ENCODE data around the gene JUN.
"Not testable (repeated sequence)": the region's sequence is repeated elsewhere in the genome, so short reads cannot be mapped to it uniquely, and the experiment has no call there.

The JUN gene

DNA sequence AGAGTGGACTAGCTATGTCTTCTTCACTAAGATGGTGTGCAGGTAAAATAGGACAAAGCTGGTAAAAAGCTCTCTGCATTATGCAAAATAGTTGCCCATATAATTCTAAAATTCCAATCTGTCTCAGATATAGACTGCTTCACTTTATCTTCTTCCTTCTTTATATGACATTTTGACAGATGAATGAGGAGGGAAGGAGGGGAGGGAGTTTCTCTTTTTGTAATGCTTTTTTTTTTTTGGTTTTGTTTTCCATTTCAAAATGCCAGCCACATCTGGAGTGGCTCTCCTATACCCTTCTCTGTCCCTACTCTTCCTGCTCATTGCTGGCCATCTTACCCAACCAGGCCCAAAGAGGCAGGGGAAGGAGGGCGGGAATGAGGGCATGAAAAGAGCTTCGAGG, 24.2 kb upstream of the JUN start:
- DNase-seq (ENCODE audit: low read depth): no peak

DNA sequence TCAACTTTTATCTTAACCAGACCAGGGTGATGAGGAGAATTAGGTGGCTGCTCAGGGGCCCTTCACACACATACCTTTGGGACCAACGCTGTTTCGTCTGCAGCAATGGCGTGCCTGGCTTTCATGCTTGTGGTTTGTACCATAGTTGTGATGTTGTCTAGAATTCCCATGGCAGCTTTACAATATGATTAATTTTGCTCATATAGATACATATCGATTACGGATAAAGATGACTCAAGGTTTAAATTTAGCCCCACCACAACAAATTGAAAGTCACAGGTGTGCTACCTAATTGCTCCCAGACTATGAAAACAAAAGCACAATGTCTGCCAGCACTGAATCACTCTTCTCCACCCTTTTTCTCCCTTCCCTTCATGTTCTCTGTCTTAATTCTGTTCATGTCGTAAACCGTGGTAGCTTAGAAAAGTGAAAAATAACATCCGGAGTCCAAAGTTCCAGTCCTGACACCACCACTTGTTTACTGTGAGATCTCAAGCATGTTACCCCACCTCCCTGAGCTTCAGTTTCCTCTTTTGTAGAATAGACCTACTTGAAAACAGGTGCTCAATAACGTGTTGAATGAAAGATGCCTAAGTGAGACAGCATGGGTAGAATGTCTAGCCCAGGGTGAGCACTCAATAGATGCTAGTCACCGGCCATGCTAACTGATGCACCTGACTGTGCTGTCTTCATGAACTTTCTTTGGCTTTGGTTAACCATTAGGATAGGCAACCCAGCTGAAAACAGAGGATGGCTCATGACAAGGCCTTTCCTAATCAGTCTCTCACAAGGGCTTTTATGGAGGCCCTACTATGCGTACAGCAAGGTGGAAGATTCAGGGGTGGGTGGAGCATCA, 22.1 kb upstream of the JUN start:
- no peak for DNase-seq (ENCODE audit: low read depth)

DNA sequence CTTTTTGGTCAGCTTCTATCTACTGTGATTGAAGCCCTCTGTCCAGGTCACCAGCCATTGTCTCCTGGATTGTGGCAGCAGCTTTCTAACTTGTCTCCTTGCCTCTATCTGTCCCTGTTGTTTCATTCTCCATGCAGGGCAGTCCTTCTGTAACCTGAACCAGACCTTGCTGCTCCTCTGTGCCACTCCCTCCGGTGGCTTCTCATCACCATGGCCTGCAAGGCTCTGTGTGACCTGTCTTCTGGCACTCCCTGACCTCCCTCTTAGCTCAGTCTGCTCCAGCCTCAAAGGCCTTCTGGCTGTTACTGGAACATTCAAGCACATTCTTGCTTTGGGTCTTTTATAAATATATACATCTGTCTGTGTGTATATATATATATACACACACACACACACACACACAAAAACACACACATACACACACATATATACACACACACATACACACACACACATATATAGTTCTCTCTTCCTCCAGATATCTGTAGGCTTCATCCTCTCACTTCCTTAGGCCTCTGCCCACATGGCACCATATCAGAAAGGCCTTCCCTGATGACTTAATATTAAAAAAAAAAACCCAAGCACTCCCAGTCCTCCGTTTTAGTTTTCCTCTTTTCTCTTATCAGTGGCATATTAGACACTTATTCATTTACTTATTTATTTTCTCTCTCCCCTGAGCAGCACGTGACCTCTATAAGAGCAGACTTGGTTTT, 21.2 kb upstream of the JUN start:
- DNase-seq (ENCODE audit: low read depth): no peak

DNA sequence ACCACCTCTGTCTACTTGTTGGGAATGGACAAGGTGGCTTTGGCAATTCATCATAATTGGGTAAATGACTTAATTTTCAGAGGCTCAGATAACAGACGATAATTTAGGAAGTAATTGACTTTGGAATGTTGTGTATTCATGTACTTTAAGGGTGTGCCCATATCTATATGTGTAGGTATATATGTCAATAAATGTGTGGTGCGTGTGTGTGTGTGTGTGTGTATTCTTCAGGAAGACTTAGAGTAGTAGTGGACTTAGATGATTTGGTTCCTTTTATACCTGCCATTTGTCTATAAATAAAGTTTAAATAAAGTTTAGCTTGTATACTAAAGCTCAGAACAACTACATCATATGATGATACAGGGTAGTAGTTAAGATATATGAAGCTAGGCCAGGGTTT, 20.0 kb upstream of the JUN start:
- no peak for DNase-seq (ENCODE audit: low read depth)

DNA sequence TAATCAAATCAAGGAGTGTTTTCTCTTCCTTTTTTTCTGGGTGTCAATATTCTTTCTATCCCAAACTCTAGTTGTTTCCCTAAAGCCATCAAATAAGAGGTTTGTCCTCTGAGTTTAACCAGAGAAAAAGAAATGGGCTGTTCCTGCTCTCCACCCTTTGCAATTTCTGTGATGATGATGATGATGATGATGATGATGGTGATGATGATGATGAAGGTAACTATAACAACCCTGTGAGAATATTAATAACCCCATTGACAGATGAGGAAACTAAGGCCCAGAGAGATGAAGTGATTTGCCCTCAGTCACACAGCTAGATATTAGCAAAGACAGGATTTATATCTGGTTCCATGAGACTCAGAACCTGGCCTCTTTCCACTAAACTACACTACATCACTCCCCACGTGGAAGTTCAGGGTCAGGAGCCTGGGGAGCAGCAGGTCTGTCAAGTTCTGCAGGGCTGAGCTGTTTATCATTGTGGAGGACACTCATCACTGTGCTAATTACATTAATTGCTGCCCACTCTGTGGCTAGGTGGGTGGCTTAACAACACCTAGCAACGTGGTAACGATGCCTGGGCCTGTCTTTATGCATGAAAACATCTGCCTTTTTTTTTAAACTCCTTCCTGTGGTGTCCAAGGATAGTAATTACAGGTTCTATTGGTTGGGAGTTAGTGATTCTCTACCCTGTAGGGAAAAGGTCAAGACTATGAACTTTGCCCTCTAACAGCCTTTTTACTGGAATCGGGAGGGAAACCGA, 19.0 kb upstream of the JUN start:
- no peak for DNase-seq (ENCODE audit: low read depth)

DNA sequence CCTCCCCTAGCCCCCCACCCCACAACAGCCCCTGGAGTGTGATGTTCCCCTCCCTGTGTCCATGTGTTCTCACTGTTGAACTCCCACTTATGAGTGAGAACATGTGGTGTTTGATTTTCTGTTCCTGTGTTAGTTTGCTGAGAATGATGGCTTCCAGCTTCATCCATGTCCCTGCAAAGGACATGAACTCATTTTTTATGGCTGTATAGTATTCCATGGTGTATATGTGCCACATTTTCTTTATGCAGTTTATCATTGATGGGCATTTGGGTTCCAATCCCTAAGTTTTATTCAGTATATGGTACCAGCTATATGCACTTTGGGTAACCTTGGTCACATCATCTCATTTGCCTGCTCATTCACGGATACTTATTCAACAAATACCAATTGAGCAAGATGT, 17.4 kb upstream of the JUN start:
- not testable (repeated sequence) for DNase-seq (ENCODE audit: low read depth)

DNA sequence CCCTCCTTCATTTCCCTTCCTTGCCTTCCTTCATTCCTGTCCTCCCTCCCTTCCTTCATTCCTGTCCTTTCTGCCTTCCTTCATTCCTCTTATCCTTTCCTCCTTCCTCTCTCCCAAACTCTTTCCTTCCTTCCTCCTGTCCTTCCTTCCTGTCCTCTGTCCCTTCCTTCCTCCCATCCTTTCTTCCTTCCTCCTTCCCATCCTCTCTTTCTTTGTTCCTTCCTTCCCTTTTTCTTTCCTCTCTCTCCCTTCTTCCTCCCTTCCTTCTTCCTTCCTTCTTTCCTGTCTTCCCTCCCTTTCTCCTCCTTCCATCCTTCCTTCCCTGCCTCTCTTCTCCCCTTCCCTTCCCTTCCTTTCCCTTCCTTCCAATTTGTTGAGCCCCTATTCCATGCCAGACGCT, 15.8 kb upstream of the JUN start:
- DNase-seq (ENCODE audit: low read depth): no peak

DNA sequence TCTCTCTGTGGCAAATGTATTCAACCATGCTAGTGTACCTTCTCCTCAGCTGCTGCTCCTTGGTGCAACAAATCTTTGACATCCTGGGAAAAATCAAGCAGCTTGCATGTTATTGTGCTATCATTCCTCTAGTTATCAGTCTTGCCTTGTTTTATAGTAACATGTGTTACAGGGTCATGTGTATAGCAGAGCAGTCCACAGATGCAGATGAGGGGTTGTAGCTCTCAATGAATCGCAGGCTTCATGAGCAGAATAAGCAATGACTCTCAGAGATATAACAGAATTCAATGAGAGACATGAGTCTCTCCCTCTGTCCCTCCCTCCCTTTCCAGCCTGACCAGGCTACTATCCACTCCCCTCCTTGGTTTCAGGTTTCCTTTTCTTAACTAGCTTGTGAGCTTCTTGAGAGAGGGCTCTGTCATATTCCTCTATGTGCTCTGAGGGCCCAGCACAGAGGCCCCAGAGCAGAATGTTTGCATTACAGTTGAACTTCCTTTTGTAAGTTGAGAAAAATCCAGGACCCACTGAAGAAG, 15.1 kb upstream of the JUN start:
- DNase-seq (ENCODE audit: low read depth): no peak

DNA sequence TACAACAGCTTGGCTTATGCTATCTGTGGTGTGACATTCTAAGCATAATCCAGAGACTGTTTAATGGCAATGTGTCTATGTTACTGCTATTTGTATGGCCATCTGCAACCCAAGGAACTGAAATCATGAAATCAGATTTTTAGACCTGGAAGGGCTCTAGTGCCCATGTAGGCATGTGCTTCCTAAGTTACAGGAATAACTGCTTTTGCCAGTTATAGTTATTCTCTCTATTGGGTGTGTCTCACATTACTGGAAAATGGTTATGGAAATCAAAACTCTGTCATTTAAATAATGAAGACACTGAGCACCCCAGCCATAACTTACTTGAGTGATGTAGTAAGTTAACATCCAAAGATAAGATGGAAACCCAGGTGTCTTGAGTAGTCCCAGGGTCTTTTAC, 12.6 kb upstream of the JUN start:
- DNase-seq (ENCODE audit: low read depth): no peak

DNA sequence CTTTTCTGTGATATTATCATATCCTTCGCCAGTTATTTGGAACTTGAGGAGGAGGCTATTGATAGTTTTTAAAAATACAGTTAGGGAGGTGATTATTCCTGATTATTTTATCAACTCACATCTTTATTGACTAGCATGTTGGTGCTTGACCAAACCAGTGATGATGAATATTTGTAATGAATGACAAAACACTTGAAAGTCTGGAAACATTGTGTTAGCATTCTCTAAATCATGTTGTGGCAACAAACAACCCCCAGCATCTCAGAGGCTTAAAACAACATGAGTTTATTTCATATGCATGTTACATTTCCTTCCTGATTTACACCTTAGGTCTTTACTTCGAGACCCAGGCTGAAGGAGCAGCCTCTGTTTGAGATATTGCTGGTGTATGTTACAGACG, 10.7 kb upstream of the JUN start:
- DNase-seq (ENCODE audit: low read depth): no peak

DNA sequence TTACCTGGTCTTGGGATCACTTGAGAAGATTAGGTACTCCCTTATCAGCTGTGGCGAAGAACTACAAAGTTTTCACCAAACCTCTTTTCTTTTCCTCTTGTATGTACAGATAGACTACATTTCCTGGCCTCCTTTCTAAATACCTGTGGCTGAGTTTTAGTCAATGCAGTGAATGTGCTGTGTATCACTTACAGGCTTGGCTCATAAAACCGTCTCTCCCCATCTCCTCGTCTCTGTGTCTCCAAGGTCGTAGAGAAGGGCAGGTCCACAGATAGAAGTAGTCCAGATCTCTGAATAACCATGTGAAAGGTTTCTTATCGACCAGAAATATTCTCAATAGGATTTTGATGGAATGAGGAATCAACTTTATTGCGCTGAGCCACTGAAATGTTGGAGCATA, 9.0 kb upstream of the JUN start:
- no peak for DNase-seq (ENCODE audit: low read depth)

DNA sequence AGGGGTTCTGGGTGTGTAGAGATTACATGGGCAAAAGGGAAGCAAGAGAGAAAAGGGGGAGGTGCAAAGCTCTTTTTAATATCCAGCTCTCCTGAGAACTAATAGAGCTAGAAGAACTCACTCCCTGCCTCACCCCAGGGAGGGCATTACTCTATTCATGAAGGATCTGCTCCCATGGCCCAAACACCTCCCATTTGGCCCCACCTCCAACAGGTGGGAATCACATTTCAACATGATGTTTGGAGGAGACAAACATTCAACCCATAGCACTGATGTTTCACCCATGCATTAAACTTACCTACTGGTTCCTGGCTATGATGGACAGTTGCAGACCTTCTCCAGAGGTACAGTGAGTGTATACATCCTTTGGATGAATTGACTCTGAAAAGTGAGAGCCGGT, 7.3 kb upstream of the JUN start:
- no peak for DNase-seq (ENCODE audit: low read depth)

DNA sequence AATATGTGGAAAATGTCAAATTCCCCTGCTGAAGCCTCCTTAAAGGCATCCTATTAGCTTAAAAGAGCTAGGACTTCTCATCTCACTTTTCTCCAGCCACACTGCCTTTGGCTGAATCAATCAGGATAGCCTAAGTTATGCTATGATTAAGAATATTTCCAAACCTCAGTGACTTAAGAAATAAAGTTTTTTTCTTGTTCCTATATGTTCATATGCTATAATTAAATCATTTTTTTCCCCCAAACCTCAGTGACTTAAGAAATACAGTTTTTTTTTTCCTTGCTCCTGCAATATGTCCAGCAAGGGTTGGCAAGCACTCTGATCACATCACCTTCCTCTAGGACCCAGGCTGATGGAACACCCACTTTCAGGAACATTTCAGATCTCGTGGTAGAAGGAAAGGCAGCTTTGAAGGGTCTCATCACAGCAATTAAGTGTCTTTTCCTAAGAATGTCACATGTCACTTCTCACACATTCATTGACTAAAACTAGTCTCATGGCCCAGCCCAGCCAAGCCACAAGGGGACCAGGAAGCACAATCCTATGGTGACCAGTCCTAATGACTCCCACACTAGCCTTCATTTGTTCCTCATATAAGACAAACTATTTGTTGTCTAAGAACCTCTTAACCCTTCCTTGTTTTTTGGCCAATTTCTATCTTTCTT, 6.3 kb upstream of the JUN start:
- DNase-seq (ENCODE audit: low read depth): no peak

DNA sequence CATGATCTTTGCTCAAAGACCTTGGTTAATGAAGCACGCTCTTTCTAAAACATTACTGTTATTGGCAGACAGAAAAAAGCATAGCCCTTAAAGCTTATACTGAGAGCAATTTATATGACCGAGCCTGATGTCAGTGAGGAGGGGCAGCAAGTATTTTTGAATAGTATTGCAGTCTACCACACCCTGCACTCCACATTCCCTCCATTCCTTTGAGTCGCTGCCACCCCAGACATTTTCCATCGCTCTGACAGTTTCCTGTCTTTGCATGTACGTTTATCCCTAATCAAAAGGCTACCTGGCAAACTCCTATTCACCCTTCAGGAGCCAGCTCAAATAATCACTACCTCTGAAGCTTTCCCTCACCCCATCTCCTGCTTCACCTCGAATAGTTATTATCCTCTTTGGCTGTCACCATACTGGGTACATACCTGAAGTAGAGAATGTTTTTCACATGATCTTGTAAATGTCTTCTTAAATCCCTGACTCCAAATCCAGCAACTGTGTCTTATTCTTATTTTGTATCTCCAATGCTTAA, 5.5 kb upstream of the JUN start:
- no peak for DNase-seq (ENCODE audit: low read depth)

DNA sequence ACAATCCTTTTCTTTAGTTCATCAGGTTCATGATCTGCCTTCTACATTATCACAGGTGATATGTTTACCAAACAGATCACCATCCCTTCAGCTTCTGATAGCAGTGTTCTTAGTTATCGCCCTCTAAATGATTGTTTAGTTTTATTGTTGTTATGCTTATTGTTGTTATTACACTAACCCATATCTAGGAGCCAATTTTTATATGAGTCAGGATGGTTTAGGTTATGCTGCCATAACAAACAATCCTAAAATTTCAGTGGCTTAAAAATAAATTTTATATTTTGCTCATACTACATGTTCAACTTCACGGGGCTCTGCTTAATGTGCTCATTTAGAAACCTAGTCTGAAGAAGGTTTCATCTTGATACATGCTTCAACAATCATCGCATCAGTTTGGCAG, 4.4 kb upstream of the JUN start:
- no peak for DNase-seq (ENCODE audit: low read depth)

DNA sequence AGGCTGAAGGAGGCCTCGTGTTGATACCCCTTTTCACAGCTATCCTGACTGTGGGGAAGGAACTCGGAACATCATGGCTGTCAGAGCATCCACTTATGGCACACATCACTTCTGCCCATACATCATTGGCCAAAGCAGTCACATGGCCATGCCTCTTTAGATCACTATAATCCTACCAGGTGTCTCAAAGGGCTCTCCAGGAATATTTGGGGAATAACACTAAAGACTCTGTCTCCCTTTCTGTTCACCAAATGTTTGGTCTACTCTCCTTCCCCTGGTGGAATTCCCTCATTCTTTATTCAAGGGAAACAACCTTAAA, 3.0 kb upstream of the JUN start:
- no peak for DNase-seq (ENCODE audit: low read depth)

DNA sequence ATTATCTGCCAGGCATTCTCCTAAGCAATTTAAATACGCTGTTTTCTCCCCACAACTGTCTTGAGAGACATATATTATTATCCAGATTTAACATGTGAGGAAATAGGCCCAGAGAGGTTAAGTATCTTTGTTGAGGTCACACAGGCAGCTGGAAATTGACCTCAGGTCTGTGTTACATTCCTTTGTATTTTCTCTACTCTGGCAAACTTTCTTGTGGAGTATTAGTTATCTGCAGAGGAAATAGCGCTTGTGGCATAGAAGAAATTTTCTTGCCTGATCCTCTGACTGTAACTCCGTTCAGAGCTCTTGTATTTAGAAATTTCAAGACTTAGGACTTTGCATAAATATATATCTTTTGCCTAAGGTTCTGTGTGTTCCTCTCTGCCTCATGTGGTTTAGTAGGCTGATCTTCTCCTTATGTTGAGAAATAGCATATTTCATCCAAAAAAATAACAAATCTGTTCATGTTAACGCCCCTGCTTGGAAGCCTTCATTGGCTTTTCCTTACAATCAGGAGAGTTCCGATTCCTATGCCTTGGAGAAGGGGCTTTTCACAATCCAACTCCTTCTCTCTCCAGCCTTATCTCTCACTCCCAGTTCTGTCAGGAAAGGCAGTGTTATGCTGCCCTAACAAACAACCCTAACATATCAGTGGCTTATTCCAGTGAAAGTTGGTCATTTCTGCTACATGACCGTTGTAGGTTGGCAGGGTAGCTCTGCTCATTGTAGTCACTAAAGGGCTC, 2.5 kb upstream of the JUN start:
- no peak for DNase-seq (ENCODE audit: low read depth)

DNA sequence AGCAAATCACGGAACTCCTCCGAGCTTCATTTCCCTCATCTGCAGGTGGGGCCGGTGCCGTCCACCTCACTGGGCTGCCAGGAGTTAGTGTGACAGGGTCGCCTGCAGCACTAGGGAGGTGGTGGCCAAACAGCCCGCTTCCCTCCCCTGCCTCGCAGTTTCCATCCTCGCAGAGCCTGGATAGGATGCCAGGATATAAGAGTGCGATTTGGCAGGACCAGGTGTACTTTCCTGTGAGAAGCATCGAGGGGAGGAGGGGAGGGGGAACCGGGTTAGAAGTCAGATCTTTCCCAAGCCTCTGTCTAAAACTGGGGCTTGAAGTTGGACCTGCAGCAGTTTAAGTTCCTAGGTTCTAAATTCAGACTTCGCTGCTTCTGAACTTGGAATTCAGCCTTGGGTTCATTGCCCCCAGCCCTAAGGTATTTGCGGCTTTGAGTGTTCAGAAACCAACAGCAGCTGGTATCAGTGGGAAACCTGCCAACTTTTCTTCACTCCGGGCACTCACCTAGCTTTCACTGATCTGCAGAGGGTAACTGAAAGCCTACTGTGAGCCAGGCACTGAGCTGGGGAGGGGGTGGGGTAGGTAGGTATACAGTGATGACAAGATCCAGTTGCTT, 1.7 kb upstream of the JUN start:
- no peak for DNase-seq (ENCODE audit: low read depth)

DNA sequence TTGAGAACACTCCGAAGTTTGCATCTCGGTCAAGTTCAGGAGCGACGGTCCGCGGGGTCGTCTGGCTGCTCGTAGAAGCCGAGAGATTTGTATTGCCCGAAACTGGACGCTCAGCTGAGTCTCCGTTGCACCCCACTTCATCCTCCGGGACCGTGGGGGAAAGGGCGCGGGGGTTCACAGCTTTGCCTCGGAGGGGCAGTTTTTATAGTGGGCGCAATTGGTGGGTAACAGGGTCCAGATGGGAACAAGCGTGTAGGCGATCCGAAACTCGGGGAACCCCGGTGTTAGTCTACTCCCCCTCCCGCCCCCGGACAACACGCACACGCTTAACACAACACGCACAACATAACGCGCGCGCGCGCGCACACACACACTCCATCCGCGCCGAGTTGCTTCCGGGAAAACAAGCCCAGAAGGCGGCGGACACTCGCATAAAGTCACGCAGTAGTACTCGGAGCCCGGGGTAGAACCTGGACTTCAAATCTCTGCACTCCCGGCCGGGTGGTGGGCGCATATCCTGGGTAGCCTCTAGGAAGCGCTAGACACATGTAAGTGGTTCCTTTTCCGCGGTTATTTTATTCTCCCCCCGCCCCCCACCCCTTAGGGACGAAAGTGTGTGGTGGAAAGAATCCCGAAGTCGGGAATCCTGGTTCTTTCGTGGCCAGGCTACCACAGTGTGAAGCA, 1.1 kb upstream of the JUN start:
- peak; percentile 76 for DNase-seq (ENCODE audit: low read depth)
